NT2/D1 (cell line): ENCODE results near the gene HS3ST5.

Experiments used
- DNase-seq: peaks from one replicate; pipeline ENCODE4 v3.0.0-alpha.2; 2011; ENCODE audit warnings: low read depth, low spot score
- H3K27me3 ChIP-seq: 2 replicates; pipeline ENCODE4 v1.6.0; 2011; ENCODE audit warnings: mild to moderate bottlenecking; ENCODE audit not compliant: insufficient read length, insufficient read depth
- H3K36me3 ChIP-seq: 2 replicates; pipeline ENCODE4 v1.6.1; 2011; ENCODE audit warnings: mild to moderate bottlenecking, low read length, mixed read lengths; ENCODE audit not compliant: insufficient read depth, insufficient read length
- H3K4me1 ChIP-seq: 2 replicates; pipeline ENCODE4 v1.5.1; 2011; ENCODE audit not compliant: insufficient read depth, insufficient read length
- H3K4me3 ChIP-seq: 2 replicates; pipeline ENCODE4 v1.5.1; 2011; ENCODE audit warnings: low read depth; ENCODE audit not compliant: insufficient read length
- H3K9ac ChIP-seq: 2 replicates; pipeline ENCODE4 v1.6.0; 2011; ENCODE audit warnings: low read depth; ENCODE audit not compliant: insufficient read length
- H3K9me3 ChIP-seq: 2 replicates; pipeline ENCODE4 v1.5.1; 2011; ENCODE audit warnings: mild to moderate bottlenecking, low read length; ENCODE audit not compliant: insufficient read depth
- SUZ12 ChIP-seq: IDR thresholded peaks from 2 replicates; pipeline ENCODE4 v1.6.1; 2011; ENCODE audit not compliant: insufficient read length, insufficient read depth; ENCODE audit errors: extremely low read depth
- YY1 ChIP-seq: IDR thresholded peaks from 2 replicates; pipeline ENCODE4 v1.6.1; 2011; ENCODE audit not compliant: insufficient read length, insufficient read depth
- ZNF274 ChIP-seq: IDR thresholded peaks from 2 replicates; pipeline ENCODE4 v1.6.1; 2011; ENCODE audit warnings: mild to moderate bottlenecking, low read depth, low read length

Gene HS3ST5

GRCh38 chr6:114216789-114217467 is 125.9 kb downstream of the HS3ST5 start:
- Histone ChIP-seq H3K36me3 (no peaks in the 10 kb centered on the region), H3K9me3 (no peaks in the 10 kb centered on the region), H3K4me1 (no peaks in the 10 kb centered on the region), H3K27me3 (no peaks in the 10 kb centered on the region), H3K4me3 (no peak overlapping the region), H3K9ac (no peak overlapping the region)
- no peak for DNase-seq
- TF ChIP-seq SUZ12 (no peak), ZNF274 (no peak), YY1 (no peak)

GRCh38 chr6:114210467-114210866 is 132.4 kb downstream of the HS3ST5 start:
- Histone ChIP-seq H3K27me3 (no peaks in the 10 kb centered on the region), H3K4me1 (no peaks in the 10 kb centered on the region), H3K36me3 (no peaks in the 10 kb centered on the region), H3K9ac (no peak overlapping the region), H3K4me3 (no peak overlapping the region), H3K9me3 (no peaks in the 10 kb centered on the region)
- no peak for TF ChIP-seq ZNF274
- TF ChIP-seq SUZ12 = no peak
- no peak for TF ChIP-seq YY1
- DNase-seq = no peak

- TF ChIP-seq ZNF274 (no peak), SUZ12 (no peak), YY1 (no peak)
- no peak for DNase-seq
- Histone ChIP-seq H3K27me3 (no peaks in the 10 kb centered on the region), H3K4me1 (no peaks in the 10 kb centered on the region), H3K4me3 (no peak overlapping the region), H3K9me3 (peaks cover 11% of the 10 kb centered on the region; the same call in 1 of the 2 replicates), H3K36me3 (no peaks in the 10 kb centered on the region), H3K9ac (no peak overlapping the region)
Measured at GRCh38 chr6:114203460-114203859, 139.4 kb downstream of the HS3ST5 start.

- H3K4me1 ChIP-seq = no peaks in the 10 kb centered on the region
- H3K9ac ChIP-seq = no peak overlapping the region
- no peak for DNase-seq
- H3K9me3 ChIP-seq = peaks cover 11% of the 10 kb centered on the region; the same call in 1 of the 2 replicates
- no peaks in the 10 kb centered on the region for H3K36me3 ChIP-seq
- no peak overlapping the region for H3K4me3 ChIP-seq
- TF ChIP-seq YY1 = no peak
- TF ChIP-seq ZNF274 = no peak
- H3K27me3 ChIP-seq = no peaks in the 10 kb centered on the region
Measured at GRCh38 chr6:114202389-114202788, 140.4 kb downstream of the HS3ST5 start.

GRCh38 chr6:114200891-114201290 is 141.9 kb downstream of the HS3ST5 start:
- Histone ChIP-seq H3K9me3 (peaks cover 11% of the 10 kb centered on the region; the same call in 1 of the 2 replicates), H3K36me3 (no peaks in the 10 kb centered on the region), H3K4me3 (no peak overlapping the region), H3K27me3 (no peaks in the 10 kb centered on the region), H3K9ac (no peak overlapping the region), H3K4me1 (no peaks in the 10 kb centered on the region)
- DNase-seq = no peak
- TF ChIP-seq YY1 (no peak), ZNF274 (no peak), SUZ12 (no peak)

GRCh38 chr6:114195631-114196403 is 147.0 kb downstream of the HS3ST5 start:
- no peaks in the 10 kb centered on the region for H3K9me3 ChIP-seq
- H3K4me1 ChIP-seq = no peaks in the 10 kb centered on the region
- no peaks in the 10 kb centered on the region for H3K27me3 ChIP-seq
- no peak overlapping the region for H3K9ac ChIP-seq
- H3K36me3 ChIP-seq = no peaks in the 10 kb centered on the region
- no peak overlapping the region for H3K4me3 ChIP-seq
- no peak for DNase-seq
- no peak for TF ChIP-seq YY1
- no peak for TF ChIP-seq SUZ12
- TF ChIP-seq ZNF274 = no peak

GRCh38 chr6:114195027-114195365 is 147.8 kb downstream of the HS3ST5 start:
- Histone ChIP-seq H3K27me3 (no peaks in the 10 kb centered on the region), H3K4me3 (no peak overlapping the region), H3K4me1 (no peaks in the 10 kb centered on the region), H3K9ac (no peak overlapping the region), H3K9me3 (no peaks in the 10 kb centered on the region), H3K36me3 (no peaks in the 10 kb centered on the region)
- TF ChIP-seq SUZ12 (no peak), ZNF274 (no peak), YY1 (no peak)
- no peak for DNase-seq
